A549 (cell line): Measurements from ENCODE around the gene PRKN. TPM values are rescaled to one million over a fixed set of nuclear protein-coding genes. Genes with fewer than 3 reads are reported as not detected.

Experiments
- ATAC-seq, 2 experiments: fragments of 200-7000 bp in 1 of 2; fragments of >200 bp in 1 of 2; cut with Nextera tagmentation in 1 of 2; cut with Tn5 transposase in 1 of 2; 3 replicates each; pipeline versions ENCODE4 v1.8.0 to v1.9.1; 2018 to 2020; ENCODE audit warnings: mild to moderate bottlenecking in 1 of 2, moderate library complexity in 1 of 2
- CTCF ChIA-PET: fragments of 300-600 bp; sonication (Branson Sonifier 250); formaldehyde crosslinking; extraction: SDS; loops from one replicate; lab custom pipeline; 2021; ENCODE audit warnings: antibody characterized with exemption, inconsistent platforms; lab: Yijun Ruan, JAX
- POLR2A ChIA-PET: fragments of 350-600 bp; formaldehyde crosslinking; extraction: SDS; loops from one replicate; lab custom pipeline; 2021; ENCODE audit warnings: antibody characterized with exemption, inconsistent platforms; lab: Yijun Ruan, JAX
- DNase-seq, 2 experiments: peaks; one replicate each; pipeline versions ENCODE4 v3.0.0 to v3.0.0-alpha.2; 2011 to 2016; ENCODE audit warnings: low read depth in 1 of 2, low spot score in 1 of 2
- FAIRE-seq: peaks from 2 replicates; lab custom pipeline; 2011; peaks lifted over from hg19 to GRCh38; lab: Jason Lieb, UNC
- H3K27ac ChIP-seq, 2 experiments: fragments of >200 bp; sonication (Bioruptor Twin); formaldehyde crosslinking; 3 replicates each; pipeline ENCODE4 v1.5.1; 2016 to 2017
- H3K4me1 ChIP-seq: fragments of >200 bp; sonication (Bioruptor Twin); formaldehyde crosslinking; 3 replicates; pipeline ENCODE4 v1.6.1; 2016
- H3K4me2 ChIP-seq: fragments of >200 bp; sonication (Bioruptor Twin); formaldehyde crosslinking; 3 replicates; pipeline ENCODE4 v1.6.1; 2016
- H3K4me3 ChIP-seq: fragments of >200 bp; sonication (Bioruptor Twin); formaldehyde crosslinking; 3 replicates; pipeline ENCODE4 v1.5.1; 2016
- H3K9me3 ChIP-seq: fragments of >200 bp; sonication (Bioruptor Twin); formaldehyde crosslinking; 3 replicates; pipeline ENCODE4 v1.6.1; 2016
- ATOH8 ChIP-seq: fragments of 250-450 bp; sonication (Bioruptor Pico); IDR thresholded peaks from 2 replicates; pipeline ENCODE4 v1.5.0; 2020; ENCODE audit warnings: low read depth, mild to moderate bottlenecking, moderate library complexity
- BCL3 ChIP-seq: fragments of >200 bp; sonication (Bioruptor Twin); formaldehyde crosslinking; IDR thresholded peaks from 3 replicates; pipeline ENCODE4 v1.6.1; 2016
- BHLHE40 ChIP-seq: IDR thresholded peaks from 2 replicates; pipeline ENCODE4 v1.6.1; 2012; ENCODE audit warnings: low read depth, low read length, inconsistent platforms
- CEBPB ChIP-seq, 2 experiments: fragments of >200 bp in 1 of 2; sonication (Bioruptor Twin) in 1 of 2; formaldehyde crosslinking in 1 of 2; IDR thresholded peaks; 2 replicates each; pipeline ENCODE4 v1.6.1; 2012 to 2016
- CHD2 ChIP-seq: fragments of 150-350 bp; IDR thresholded peaks from 2 replicates; pipeline ENCODE4 v1.6.1; 2014; ENCODE audit warnings: low read length; ENCODE audit not compliant: partially characterized antibody
- FOSB ChIP-seq: fragments of 250-450 bp; sonication (Bioruptor Pico); IDR thresholded peaks from 2 replicates; pipeline ENCODE4 v1.5.0; 2020; ENCODE audit warnings: mild to moderate bottlenecking, moderate library complexity
- FOSL2 ChIP-seq, 2 experiments: fragments of 450-650 bp in 1 of 2; fragments of >200 bp in 1 of 2; sonication (Bioruptor Twin) in 1 of 2; formaldehyde crosslinking; IDR thresholded peaks; 2 replicates each; pipeline versions ENCODE4 v1.5.0 to v1.6.1; 2016 to 2020; ENCODE audit warnings: mild to moderate bottlenecking in 1 of 2, moderate library complexity in 1 of 2
- HEYL ChIP-seq: fragments of 250-450 bp; sonication (Bioruptor Pico); IDR thresholded peaks from 2 replicates; pipeline ENCODE4 v1.8.0; 2021; ENCODE audit warnings: mild to moderate bottlenecking, moderate library complexity
- HMGXB4 ChIP-seq: fragments of 250-450 bp; sonication (Bioruptor Pico); IDR thresholded peaks from 2 replicates; pipeline ENCODE4 v1.5.0; 2021; ENCODE audit warnings: mild to moderate bottlenecking, moderate library complexity, borderline replicate concordance
- HOXA7 ChIP-seq: fragments of 250-450 bp; sonication (Bioruptor Pico); IDR thresholded peaks from 2 replicates; pipeline ENCODE4 v1.5.0; 2020; ENCODE audit warnings: mild to moderate bottlenecking, moderate library complexity
- HOXB5 ChIP-seq: fragments of 250-450 bp; sonication (Bioruptor Pico); IDR thresholded peaks from 2 replicates; pipeline ENCODE4 v1.5.0; 2020; ENCODE audit warnings: mild to moderate bottlenecking, moderate library complexity
- KDM5A ChIP-seq: fragments of 200-600 bp; sonication (generic); IDR thresholded peaks from 2 replicates; pipeline ENCODE4 v1.6.1; 2016; ENCODE audit warnings: antibody characterized with exemption, mild to moderate bottlenecking
- MAFK ChIP-seq: fragments of 450-650 bp; IDR thresholded peaks from 2 replicates; pipeline ENCODE4 v1.6.1; 2014; ENCODE audit not compliant: partially characterized antibody
- MAX ChIP-seq: IDR thresholded peaks from 2 replicates; pipeline ENCODE4 v1.6.1; 2012
- MYC ChIP-seq: IDR thresholded peaks from 2 replicates; pipeline ENCODE4 v1.6.1; 2012; ENCODE audit warnings: mild to moderate bottlenecking, inconsistent platforms, low read length, improper control_type of control experiment, borderline replicate concordance
- PBX3 ChIP-seq: IDR thresholded peaks from 2 replicates; pipeline ENCODE4 v1.6.1; 2012
- POLR2A ChIP-seq: IDR thresholded peaks from 2 replicates; pipeline ENCODE4 v1.6.1; 2012; ENCODE audit warnings: mild to moderate bottlenecking, low read length
- POLR2AphosphoS2 ChIP-seq: conservative IDR thresholded peaks from 2 replicates; pipeline ENCODE4 v1.6.1; 2012; ENCODE audit warnings: low read length, improper control_type of control experiment, inconsistent platforms
- RARB ChIP-seq: fragments of 250-450 bp; sonication (Bioruptor Pico); IDR thresholded peaks from 2 replicates; pipeline ENCODE4 v1.8.0; 2021; ENCODE audit warnings: mild to moderate bottlenecking, moderate library complexity
- RNF2 ChIP-seq: fragments of 200-600 bp; sonication (generic); IDR thresholded peaks from 2 replicates; pipeline ENCODE4 v1.6.1; 2016; ENCODE audit warnings: low read depth, mild to moderate bottlenecking, antibody characterized with exemption, moderate library complexity, borderline replicate concordance
- TFCP2L1 ChIP-seq: fragments of 250-450 bp; sonication (Bioruptor Pico); IDR thresholded peaks from 2 replicates; pipeline ENCODE4 v1.5.0; 2021; ENCODE audit warnings: mild to moderate bottlenecking
- TP53 ChIP-seq: fragments of 250-450 bp; sonication (Bioruptor Pico); IDR thresholded peaks from 2 replicates; pipeline ENCODE4 v1.5.0; 2021; ENCODE audit warnings: mild to moderate bottlenecking, moderate library complexity
- ZC3H11A ChIP-seq: fragments of 450-650 bp; IDR thresholded peaks from 2 replicates; pipeline ENCODE4 v1.6.1; 2014; ENCODE audit warnings: antibody characterized with exemption, mild to moderate bottlenecking
- ZFP36 ChIP-seq: fragments of 450-650 bp; IDR thresholded peaks from 2 replicates; pipeline ENCODE4 v1.6.1; 2014; ENCODE audit warnings: borderline replicate concordance; ENCODE audit not compliant: partially characterized antibody
- ZNF302 ChIP-seq: fragments of 250-450 bp; sonication (Bioruptor Pico); IDR thresholded peaks from 2 replicates; pipeline ENCODE4 v1.9.0; 2021; ENCODE audit warnings: inconsistent platforms, mild to moderate bottlenecking, moderate library complexity
- ZSCAN20 ChIP-seq: fragments of 250-450 bp; sonication (Bioruptor Pico); IDR thresholded peaks from 2 replicates; pipeline ENCODE4 v1.8.0; 2022; ENCODE audit warnings: mild to moderate bottlenecking, moderate library complexity
- WGBS: methylation state at CpG from one replicate; pipeline ENCODE4 v1.1.6; 2017; ENCODE audit errors: missing lambda C conversion rate; 5-methylcytosine and 5-hydroxymethylcytosine counted together
- polyA plus RNA-seq, 4 experiments: library from polyadenylated mRNA; depleted of rRNA in 3 of 4; stranded (reverse); fragments of >200 nt; fragmentation: RNase III in 1 of 4; extraction: RNeasy Plus Mini Kit Qiagen cat#74134 plus additional on column Dnase treatment in 1 of 4; gene quantifications; 2 replicates in 3 of 4; 3 replicates in 1 of 4; pipeline ENCODE4 v1.2.3, GENCODE V29; 2011 to 2017
- TF ChIP-seq, protein P1 (sequence below): fragments of >200 bp; sonication (Bioruptor Twin); formaldehyde crosslinking; IDR thresholded peaks from 2 replicates; pipeline ENCODE4 v1.6.1; 2016

The PRKN gene
- polyA plus RNA-seq, 2 of the 4 experiments (the other 2 are of a cell fraction): 0.36 to 0.39 TPM

- 50% methylated on average over 4 of the region's 4 CpGs for WGBS
- no peak for TF ChIP-seq KDM5A
- TF ChIP-seq TP53 (CRISPR knock-in tag): no peak
- TF ChIP-seq RNF2: no peak
- no peak for TF ChIP-seq ZC3H11A
- TF ChIP-seq POLR2AphosphoS2: no peak
- TF ChIP-seq CEBPB (IDR thresholded peaks at IDR 0.05): no peak
- TF ChIP-seq MYC: no peak
- no peak for TF ChIP-seq ZFP36
- no peak for TF ChIP-seq ATOH8
- no peak for TF ChIP-seq MAX
- no peak for TF ChIP-seq FOSL2 (IDR thresholded peaks at IDR 0.05)
- TF ChIP-seq FOSL2 (CRISPR knock-in tag; IDR thresholded peaks at IDR 0.05): no peak
- TF ChIP-seq, all 56 proteins: peak for 0
- ATAC-seq: no peak
- POLR2A ChIA-PET: no interaction called here
- DNase-seq: no peak
- no peak overlapping the region for H3K4me2 ChIP-seq
- H3K9me3 ChIP-seq: no peaks in the 10 kb centered on the region
- CTCF ChIA-PET: no interaction called here
- H3K4me1 ChIP-seq: no peaks in the 10 kb centered on the region
- H3K27ac ChIP-seq: no peak overlapping the region
- no peak overlapping the region for H3K4me3 ChIP-seq
- FAIRE-seq: no peak
These were observed 55.9 kb downstream of the PRKN start for GRCh38 chr6:162671580-162672165.

GRCh38 chr6:162670345-162670744 is 57.2 kb downstream of the PRKN start:
- Histone ChIP-seq H3K4me3 (no peak overlapping the region), H3K9me3 (no peaks in the 10 kb centered on the region), H3K4me1 (no peaks in the 10 kb centered on the region)
- POLR2A ChIA-PET: no interaction called here
- FAIRE-seq (no peak), ATAC-seq (no peak)
- WGBS: 87% methylated on average over 3 of the region's 3 CpGs
- TF ChIP-seq HEYL (CRISPR knock-in tag): no peak
- no peak for TF ChIP-seq ZSCAN20 (CRISPR knock-in tag)
- no peak for TF ChIP-seq BCL3
- TF ChIP-seq FOSB (CRISPR knock-in tag): no peak
- no peak for TF ChIP-seq ZNF302 (CRISPR knock-in tag)
- TF ChIP-seq RNF2: no peak
- TF ChIP-seq POLR2A: no peak
- TF ChIP-seq, protein P1, sequence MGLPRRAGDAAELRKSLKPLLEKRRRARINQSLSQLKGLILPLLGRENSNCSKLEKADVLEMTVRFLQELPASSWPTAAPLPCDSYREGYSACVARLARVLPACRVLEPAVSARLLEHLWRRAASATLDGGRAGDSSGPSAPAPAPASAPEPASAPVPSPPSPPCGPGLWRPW: no peak
- no peak for TF ChIP-seq PBX3
- no peak for TF ChIP-seq MAFK
- TF ChIP-seq BHLHE40: no peak
- no peak for TF ChIP-seq HMGXB4 (CRISPR knock-in tag)
- no peak for TF ChIP-seq HOXB5 (CRISPR knock-in tag)
- no peak for TF ChIP-seq ZC3H11A
- no peak for TF ChIP-seq HOXA7 (CRISPR knock-in tag)
- TF ChIP-seq TFCP2L1: no peak
- no peak for TF ChIP-seq TP53 (CRISPR knock-in tag)
- TF ChIP-seq RARB (CRISPR knock-in tag): no peak
- no peak for TF ChIP-seq CHD2
- TF ChIP-seq KDM5A: no peak
- TF ChIP-seq, all 56 proteins: peak for 0
- no peak for DNase-seq
- CTCF ChIA-PET: no interaction called here
- H3K4me2 ChIP-seq: no peak overlapping the region
- no peak overlapping the region for H3K27ac ChIP-seq
